AG04449 (cell line): Measurements from ENCODE around the gene MFN2.

Source experiments
- CTCF ChIA-PET: fragments of 350-600 bp; formaldehyde crosslinking; extraction: SDS; loops from one replicate; lab custom pipeline; 2021; ENCODE audit warnings: antibody characterized with exemption; lab: Yijun Ruan, JAX
- POLR2A ChIA-PET: fragments of 400-600, 350-600 bp; formaldehyde crosslinking; extraction: SDS; loops from one replicate; lab custom pipeline; 2020; ENCODE audit warnings: antibody characterized with exemption, inconsistent platforms; lab: Yijun Ruan, JAX
- DNase-seq: peaks from one replicate; pipeline ENCODE4 v3.0.0-alpha.2; 2010; ENCODE audit warnings: low read depth, low spot score
- H3K4me3 ChIP-seq: 2 replicates; pipeline ENCODE4 v1.5.1; 2011; ENCODE audit warnings: low read depth, mild to moderate bottlenecking, control low read depth, low read length
- CTCF ChIP-seq: IDR thresholded peaks from one replicate; pipeline ENCODE4 v1.5.1; 2011; ENCODE audit warnings: mild to moderate bottlenecking, moderate library complexity, low read length, control low read depth, inconsistent platforms; ENCODE audit not compliant: insufficient read depth; ENCODE audit errors: missing control alignments

The MFN2 gene

GRCh38 chr1:12012560-12013316 is 32.5 kb downstream of the MFN2 start:
- CTCF ChIA-PET: interaction anchor here (1.3 to 2.2 kb wide), 2 partner anchors 11 to 19 kb away, joined by 4 to 7 read pairs; no protein-coding TSS in a partner anchor
- POLR2A ChIA-PET: no interaction called here
- H3K4me3 ChIP-seq: no peak overlapping the region
- TF ChIP-seq CTCF: no peak
- DNase-seq: no peak

GRCh38 chr1:12014141-12014991 is 34.1 kb downstream of the MFN2 start:
- DNase-seq: no peak
- no peak for TF ChIP-seq CTCF
- ChIA-PET CTCF (no interaction called here), POLR2A (no interaction called here)
- no peak overlapping the region for H3K4me3 ChIP-seq

DNA sequence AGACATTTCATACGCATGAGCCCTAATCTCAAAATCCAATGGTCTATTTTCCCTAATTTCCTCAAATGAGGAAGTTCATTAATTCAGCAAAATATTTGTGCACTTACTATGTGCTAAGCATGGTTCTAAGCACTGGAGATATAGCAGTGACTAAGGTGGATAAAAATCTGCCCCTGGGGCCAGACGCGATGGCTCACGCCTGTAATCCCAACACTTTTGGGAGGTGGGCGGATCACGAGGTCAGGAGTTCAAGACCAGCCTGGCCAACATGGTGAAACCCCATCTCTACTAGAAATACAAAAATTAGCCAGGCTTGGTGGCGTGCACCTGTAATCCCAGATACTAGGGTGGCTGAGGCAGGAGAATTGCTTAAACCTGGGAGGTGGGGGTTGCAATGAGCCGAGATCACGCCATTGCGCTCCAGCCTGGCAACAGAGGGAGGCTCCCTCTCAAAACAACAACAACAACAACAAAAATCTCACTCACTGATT is 34.8 kb downstream of the MFN2 start:
- CTCF ChIA-PET: no interaction called here

GRCh38 chr1:12015499-12015898 is 35.3 kb downstream of the MFN2 start:
- ChIA-PET POLR2A (no interaction called here), CTCF (interaction anchor here (0.7 kb wide), 1 partner anchor 9 kb away, joined by 3 read pairs; no protein-coding TSS in a partner anchor)
- TF ChIP-seq CTCF: no peak
- DNase-seq: no peak
- H3K4me3 ChIP-seq: no peak overlapping the region

More for the DNA sequence above, 34.8 kb downstream of the MFN2 start:
- POLR2A ChIA-PET: no interaction called here
- DNase-seq: no peak
- H3K4me3 ChIP-seq: no peak overlapping the region
- TF ChIP-seq CTCF: no peak

GRCh38 chr1:12016182-12016581 is 35.9 kb downstream of the MFN2 start:
- no peak for DNase-seq
- TF ChIP-seq CTCF: no peak
- no peak overlapping the region for H3K4me3 ChIP-seq
- ChIA-PET POLR2A (no interaction called here), CTCF (interaction anchor here (0.7 kb wide), 1 partner anchor 9 kb away, joined by 3 read pairs; no protein-coding TSS in a partner anchor)
